GM12878 (cell line): Measurements from ENCODE around the gene DAB2. TPM values are rescaled to one million over a fixed set of nuclear protein-coding genes. Genes with fewer than 3 reads are reported as not detected.

Experiments
- ATAC-seq: fragments of 200-7000 bp; cut with Tn5 transposase; 3 replicates; pipeline ENCODE4 v1.9.1; 2020; ENCODE audit warnings: mild to moderate bottlenecking, moderate library complexity
- BruUV-seq: library from RNA; stranded (reverse); fragments of 400-500 nt; replicated peaks from 2 replicates; lab custom pipeline; 2021; lab: Mats Ljungman, UMichigan
- CTCF ChIA-PET: fragments of 300-600 bp; sonication (Branson Sonifier 250); formaldehyde crosslinking; extraction: SDS; loops from one replicate; lab custom pipeline; 2021; ENCODE audit warnings: inconsistent platforms; lab: Yijun Ruan, JAX
- POLR2A ChIA-PET: fragments of 350-600 bp; formaldehyde crosslinking; extraction: SDS; loops from one replicate; lab custom pipeline; 2021; ENCODE audit warnings: inconsistent platforms; lab: Charles Lee
- RAD21 ChIA-PET: fragments of 300-600 bp; sonication (Branson Sonifier 250); formaldehyde crosslinking; loops from one replicate; lab custom pipeline; 2023; ENCODE audit warnings: antibody characterized with exemption; ENCODE audit not compliant: unreplicated experiment; lab: Charles Lee
- SMC1A ChIA-PET: fragments of 300-600 bp; sonication (Branson Sonifier 250); formaldehyde crosslinking; loops from one replicate; lab custom pipeline; 2023; ENCODE audit not compliant: unreplicated experiment, uncharacterized antibody; lab: Charles Lee
- DNase-seq: peaks from one replicate; pipeline ENCODE4 v3.0.0-alpha.2; 2011; ENCODE audit warnings: low read depth, low spot score
- FAIRE-seq: peaks from 3 replicates; lab custom pipeline; 2011; peaks lifted over from hg19 to GRCh38; lab: Jason Lieb, UNC
- H2AFZ ChIP-seq: 2 replicates; pipeline ENCODE4 v1.6.0; 2011; ENCODE audit warnings: low read depth, low read length, control low read depth; ENCODE audit not compliant: control insufficient read depth
- H3K27ac ChIP-seq: 2 replicates; pipeline ENCODE4 v1.5.1; 2011; ENCODE audit warnings: control low read depth; ENCODE audit not compliant: control insufficient read depth, insufficient read depth
- H3K27me3 ChIP-seq, 2 experiments: replicated peaks in 1 of 2; 2 replicates each; pipeline versions ENCODE4 v1.6.0 to v1.6.1; 2011; ENCODE audit warnings: low read length in 1 of 2; ENCODE audit not compliant: control insufficient read depth in 2 of 2, insufficient read depth in 2 of 2
- H3K36me3 ChIP-seq, 2 experiments: 2 replicates each; pipeline ENCODE4 v1.5.1; 2011; ENCODE audit warnings: low read length in 1 of 2; ENCODE audit not compliant: control insufficient read depth in 2 of 2, insufficient read depth in 2 of 2
- H3K4me1 ChIP-seq: 2 replicates; pipeline ENCODE4 v1.6.1; 2011; ENCODE audit warnings: mild to moderate bottlenecking, low read length, moderate library complexity, mixed read lengths; ENCODE audit not compliant: control insufficient read depth, insufficient read depth
- H3K4me2 ChIP-seq: 2 replicates; pipeline ENCODE4 v1.6.0; 2011; ENCODE audit warnings: control low read depth; ENCODE audit not compliant: control insufficient read depth, insufficient read depth
- H3K4me3 ChIP-seq: fragments of 200-600 bp; sonication (generic); 2 replicates; pipeline ENCODE4 v1.5.1; 2016
- H3K79me2 ChIP-seq: 2 replicates; pipeline ENCODE4 v1.6.0; 2011; ENCODE audit warnings: low read length; ENCODE audit not compliant: control insufficient read depth, insufficient read depth
- H3K9ac ChIP-seq: 2 replicates; pipeline ENCODE4 v1.8.0; 2011; ENCODE audit warnings: low read length, control low read depth, mixed read lengths; ENCODE audit not compliant: control insufficient read depth, insufficient read depth
- H3K9me3 ChIP-seq: replicated peaks from 3 replicates; pipeline ENCODE4 v1.5.1; 2011; ENCODE audit warnings: mild to moderate bottlenecking, low read length; ENCODE audit not compliant: control insufficient read depth, insufficient read depth
- H4K20me1 ChIP-seq: 2 replicates; pipeline ENCODE4 v1.6.0; 2011; ENCODE audit not compliant: control insufficient read depth, insufficient read depth
- ATF3 ChIP-seq: IDR thresholded peaks from 2 replicates; pipeline ENCODE4 v1.6.1; 2011; ENCODE audit warnings: low read depth, mild to moderate bottlenecking, low read length, moderate library complexity, borderline replicate concordance; ENCODE audit errors: extremely low read depth
- BACH1 ChIP-seq: fragments of 450-650 bp; IDR thresholded peaks from 2 replicates; pipeline ENCODE4 v1.6.1; 2017; ENCODE audit warnings: mild to moderate bottlenecking, borderline replicate concordance
- CBX3 ChIP-seq: fragments of 200-600 bp; sonication (generic); IDR thresholded peaks from 2 replicates; pipeline ENCODE4 v1.6.1; 2016; ENCODE audit warnings: low read depth, borderline replicate concordance
- CREB1 ChIP-seq: IDR thresholded peaks from 2 replicates; pipeline ENCODE4 v1.6.1; 2012; ENCODE audit warnings: low read depth, mild to moderate bottlenecking, inconsistent platforms
- CREM ChIP-seq: IDR thresholded peaks from 2 replicates; pipeline ENCODE4 v1.6.1; 2014; ENCODE audit warnings: antibody characterized with exemption, low read depth
- EGR1 ChIP-seq, 2 experiments: IDR thresholded peaks; 1 replicate in 1 of 2; 2 replicates in 1 of 2; pipeline ENCODE4 v1.6.1; 2011 to 2012; ENCODE audit warnings: low read depth in 2 of 2, low read length in 2 of 2, borderline replicate concordance in 1 of 2, mild to moderate bottlenecking in 1 of 2, moderate library complexity in 1 of 2
- FOS ChIP-seq: IDR thresholded peaks from 3 replicates; pipeline ENCODE4 v1.6.1; 2011; ENCODE audit warnings: borderline replicate concordance; ENCODE audit not compliant: insufficient read length; ENCODE audit errors: extremely low read depth
- MEF2A ChIP-seq: IDR thresholded peaks from 2 replicates; pipeline ENCODE4 v1.6.1; 2011; ENCODE audit warnings: low read depth, mild to moderate bottlenecking, low read length, moderate library complexity; ENCODE audit not compliant: insufficient read depth
- MEF2B ChIP-seq: fragments of 450-650 bp; IDR thresholded peaks from 2 replicates; pipeline ENCODE4 v1.6.1; 2018; ENCODE audit warnings: mild to moderate bottlenecking, moderate library complexity; ENCODE audit not compliant: partially characterized antibody, poor library complexity, severe bottlenecking
- NBN ChIP-seq: fragments of 450-650 bp; IDR thresholded peaks from 2 replicates; pipeline ENCODE4 v1.6.1; 2016
- NFXL1 ChIP-seq: fragments of 450-650 bp; IDR thresholded peaks from 2 replicates; pipeline ENCODE4 v1.6.1; 2017; ENCODE audit warnings: antibody characterized with exemption, mild to moderate bottlenecking, borderline replicate concordance
- NRF1 ChIP-seq: conservative IDR thresholded peaks from 2 replicates; pipeline ENCODE4 v1.6.1; 2011; ENCODE audit warnings: mild to moderate bottlenecking, low read depth, low read length, improper control_type of control experiment
- RELA ChIP-seq: fragments of 450-650 bp; IDR thresholded peaks from 2 replicates; pipeline ENCODE4 v1.8.0; 2014; ENCODE audit warnings: borderline replicate concordance; ENCODE audit not compliant: partially characterized antibody
- TARDBP ChIP-seq: IDR thresholded peaks from 2 replicates; pipeline ENCODE4 v1.6.1; 2016; ENCODE audit warnings: borderline replicate concordance
- WGBS: methylation state at CpG from one replicate; pipeline ENCODE4 v1.1.6; 2016; ENCODE audit warnings: low lambda C conversion rate; ENCODE audit not compliant: insufficient replicate concordance, insufficient coverage; ENCODE audit errors: missing lambda C conversion rate; 5-methylcytosine and 5-hydroxymethylcytosine counted together
- in situ Hi-C: fragments of 300-500 bp; cut with MboI; formaldehyde crosslinking; loops from 9 replicates; pipeline ENCODE4 v1.14.3; 2018; ENCODE audit warnings: mixed read lengths
- intact Hi-C: fragments of 100-400 bp; cut with micrococcal nuclease; formaldehyde crosslinking; loops from one replicate; pipeline ENCODE4 v1.14.2; 2022; ENCODE audit not compliant: unreplicated experiment
- polyA plus RNA-seq, 11 experiments: library from polyadenylated mRNA; depleted of rRNA in 4 of 11; unstranded in 6 of 11; stranded (reverse) in 5 of 11; fragments of >200 nt; fragmentation: Nextera tagmentation in 4 of 11; fragmentation: Illumina TruSeq in 1 of 11; extraction: Ambion mirVana in 4 of 11; extraction: Trizol in 1 of 11; gene quantifications; 1 replicate in 1 of 11; 2 replicates in 10 of 11; pipeline versions ENCODE4 v1.2.1 to v1.2.3, GENCODE V29; 2011 to 2016; ENCODE audit warnings: inconsistent platforms in 2 of 11, missing spikeins in 2 of 11, low read depth in 1 of 11
- total RNA-seq, 4 experiments: library from RNA; depleted of rRNA in 3 of 4; stranded (reverse); fragments of >200 nt in 3 of 4; fragmentation: Illumina TruSeq in 1 of 4; extraction: Trizol in 1 of 4; gene quantifications; 2 replicates each; pipeline versions ENCODE4 v1.2.1 to v1.2.3, GENCODE V29; 2013 to 2021
- TF ChIP-seq, protein P1 (sequence below): fragments of 450-650 bp; IDR thresholded peaks from 2 replicates; pipeline ENCODE4 v1.6.1; 2016; ENCODE audit warnings: mild to moderate bottlenecking, moderate library complexity, borderline replicate concordance
- TF ChIP-seq, protein P2 (sequence below): fragments of 450-650 bp; IDR thresholded peaks from 2 replicates; pipeline ENCODE4 v1.6.1; 2017; ENCODE audit warnings: borderline replicate concordance
- TF ChIP-seq, protein P3 (sequence below): fragments of 450-650 bp; IDR thresholded peaks from 2 replicates; pipeline ENCODE4 v1.6.1; 2017; ENCODE audit warnings: antibody characterized with exemption, mild to moderate bottlenecking, moderate library complexity

DAB2 gene
- total and polyA plus RNA-seq, 10 of the 15 experiments (the other 5 are each of a cell fraction or from before 2014, with no cell fraction given) = 0.05 to 0.23 (median 0.11) TPM; not detected in 7

DNA sequence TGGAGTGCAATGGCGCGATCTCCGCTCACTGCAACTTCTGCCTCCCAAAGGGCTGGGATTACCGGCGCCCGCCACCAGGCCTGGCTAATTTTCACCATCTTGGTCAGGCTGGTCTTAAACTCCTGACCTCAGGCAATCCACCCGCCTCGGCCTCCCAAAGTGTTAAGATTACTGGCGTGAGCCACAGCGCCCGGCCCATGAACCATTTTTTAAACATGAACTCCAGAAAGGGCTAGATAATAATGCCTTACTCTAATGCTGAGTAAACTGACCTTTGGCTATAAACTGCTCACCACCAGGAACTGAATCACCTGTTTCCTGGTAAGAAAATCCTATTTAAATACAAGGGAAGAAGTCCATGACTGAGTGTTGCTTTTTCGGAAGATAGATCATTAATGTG is 23.2 kb upstream of the DAB2 start:
- RAD21 ChIA-PET = no interaction called here
- CTCF ChIA-PET = no interaction called here
- BruUV-seq = no TSS peak
- H3K4me3 ChIP-seq = no peak overlapping the region
- ATAC-seq (no peak), FAIRE-seq (no peak), DNase-seq (no peak)
- H3K27me3 ChIP-seq = no peaks in the 10 kb centered on the region
- in situ Hi-C loops = no loop called here
- WGBS = 85% methylated on average over 12 of the region's 12 CpGs
- H3K9ac ChIP-seq = no peak overlapping the region
- H3K9me3 ChIP-seq = no peaks in the 10 kb centered on the region
- no peaks in the 10 kb centered on the region for H3K36me3 ChIP-seq
- H3K27ac ChIP-seq = no peak overlapping the region
- H3K79me2 ChIP-seq = no peaks in the 10 kb centered on the region
- SMC1A ChIA-PET = no interaction called here
- no peak overlapping the region for H3K4me2 ChIP-seq
- POLR2A ChIA-PET = no interaction called here
- intact Hi-C loops = no loop called here
- H3K4me1 ChIP-seq = no peaks in the 10 kb centered on the region
- H4K20me1 ChIP-seq = no peaks in the 10 kb centered on the region
- H2AFZ ChIP-seq = no peak overlapping the region
- TF ChIP-seq BACH1 = no peak
- TF ChIP-seq, protein P1, sequence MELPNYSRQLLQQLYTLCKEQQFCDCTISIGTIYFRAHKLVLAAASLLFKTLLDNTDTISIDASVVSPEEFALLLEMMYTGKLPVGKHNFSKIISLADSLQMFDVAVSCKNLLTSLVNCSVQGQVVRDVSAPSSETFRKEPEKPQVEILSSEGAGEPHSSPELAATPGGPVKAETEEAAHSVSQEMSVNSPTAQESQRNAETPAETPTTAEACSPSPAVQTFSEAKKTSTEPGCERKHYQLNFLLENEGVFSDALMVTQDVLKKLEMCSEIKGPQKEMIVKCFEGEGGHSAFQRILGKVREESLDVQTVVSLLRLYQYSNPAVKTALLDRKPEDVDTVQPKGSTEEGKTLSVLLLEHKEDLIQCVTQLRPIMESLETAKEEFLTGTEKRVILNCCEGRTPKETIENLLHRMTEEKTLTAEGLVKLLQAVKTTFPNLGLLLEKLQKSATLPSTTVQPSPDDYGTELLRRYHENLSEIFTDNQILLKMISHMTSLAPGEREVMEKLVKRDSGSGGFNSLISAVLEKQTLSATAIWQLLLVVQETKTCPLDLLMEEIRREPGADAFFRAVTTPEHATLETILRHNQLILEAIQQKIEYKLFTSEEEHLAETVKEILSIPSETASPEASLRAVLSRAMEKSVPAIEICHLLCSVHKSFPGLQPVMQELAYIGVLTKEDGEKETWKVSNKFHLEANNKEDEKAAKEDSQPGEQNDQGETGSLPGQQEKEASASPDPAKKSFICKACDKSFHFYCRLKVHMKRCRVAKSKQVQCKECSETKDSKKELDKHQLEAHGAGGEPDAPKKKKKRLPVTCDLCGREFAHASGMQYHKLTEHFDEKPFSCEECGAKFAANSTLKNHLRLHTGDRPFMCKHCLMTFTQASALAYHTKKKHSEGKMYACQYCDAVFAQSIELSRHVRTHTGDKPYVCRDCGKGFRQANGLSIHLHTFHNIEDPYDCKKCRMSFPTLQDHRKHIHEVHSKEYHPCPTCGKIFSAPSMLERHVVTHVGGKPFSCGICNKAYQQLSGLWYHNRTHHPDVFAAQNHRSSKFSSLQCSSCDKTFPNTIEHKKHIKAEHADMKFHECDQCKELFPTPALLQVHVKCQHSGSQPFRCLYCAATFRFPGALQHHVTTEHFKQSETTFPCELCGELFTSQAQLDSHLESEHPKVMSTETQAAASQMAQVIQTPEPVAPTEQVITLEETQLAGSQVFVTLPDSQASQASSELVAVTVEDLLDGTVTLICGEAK = no peak
- TF ChIP-seq MEF2B = no peak
- no peak for TF ChIP-seq ATF3
- no peak for TF ChIP-seq NFXL1
- TF ChIP-seq MEF2A = no peak
- TF ChIP-seq CBX3 = no peak
- no peak for TF ChIP-seq TARDBP
- no peak for TF ChIP-seq NBN
- TF ChIP-seq NRF1 = no peak
- TF ChIP-seq, protein P2, sequence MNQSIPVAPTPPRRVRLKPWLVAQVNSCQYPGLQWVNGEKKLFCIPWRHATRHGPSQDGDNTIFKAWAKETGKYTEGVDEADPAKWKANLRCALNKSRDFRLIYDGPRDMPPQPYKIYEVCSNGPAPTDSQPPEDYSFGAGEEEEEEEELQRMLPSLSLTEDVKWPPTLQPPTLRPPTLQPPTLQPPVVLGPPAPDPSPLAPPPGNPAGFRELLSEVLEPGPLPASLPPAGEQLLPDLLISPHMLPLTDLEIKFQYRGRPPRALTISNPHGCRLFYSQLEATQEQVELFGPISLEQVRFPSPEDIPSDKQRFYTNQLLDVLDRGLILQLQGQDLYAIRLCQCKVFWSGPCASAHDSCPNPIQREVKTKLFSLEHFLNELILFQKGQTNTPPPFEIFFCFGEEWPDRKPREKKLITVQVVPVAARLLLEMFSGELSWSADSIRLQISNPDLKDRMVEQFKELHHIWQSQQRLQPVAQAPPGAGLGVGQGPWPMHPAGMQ = no peak
- TF ChIP-seq CREM = no peak
- no peak for TF ChIP-seq RELA
- TF ChIP-seq CREB1 = no peak
- TF ChIP-seq FOS = no peak
- no peak for TF ChIP-seq EGR1 (IDR thresholded peaks at IDR 0.05; ENCODE audit: borderline replicate concordance in 1 of 2, low read depth in 2 of 2, low read length in 2 of 2)
- TF ChIP-seq, protein P3, sequence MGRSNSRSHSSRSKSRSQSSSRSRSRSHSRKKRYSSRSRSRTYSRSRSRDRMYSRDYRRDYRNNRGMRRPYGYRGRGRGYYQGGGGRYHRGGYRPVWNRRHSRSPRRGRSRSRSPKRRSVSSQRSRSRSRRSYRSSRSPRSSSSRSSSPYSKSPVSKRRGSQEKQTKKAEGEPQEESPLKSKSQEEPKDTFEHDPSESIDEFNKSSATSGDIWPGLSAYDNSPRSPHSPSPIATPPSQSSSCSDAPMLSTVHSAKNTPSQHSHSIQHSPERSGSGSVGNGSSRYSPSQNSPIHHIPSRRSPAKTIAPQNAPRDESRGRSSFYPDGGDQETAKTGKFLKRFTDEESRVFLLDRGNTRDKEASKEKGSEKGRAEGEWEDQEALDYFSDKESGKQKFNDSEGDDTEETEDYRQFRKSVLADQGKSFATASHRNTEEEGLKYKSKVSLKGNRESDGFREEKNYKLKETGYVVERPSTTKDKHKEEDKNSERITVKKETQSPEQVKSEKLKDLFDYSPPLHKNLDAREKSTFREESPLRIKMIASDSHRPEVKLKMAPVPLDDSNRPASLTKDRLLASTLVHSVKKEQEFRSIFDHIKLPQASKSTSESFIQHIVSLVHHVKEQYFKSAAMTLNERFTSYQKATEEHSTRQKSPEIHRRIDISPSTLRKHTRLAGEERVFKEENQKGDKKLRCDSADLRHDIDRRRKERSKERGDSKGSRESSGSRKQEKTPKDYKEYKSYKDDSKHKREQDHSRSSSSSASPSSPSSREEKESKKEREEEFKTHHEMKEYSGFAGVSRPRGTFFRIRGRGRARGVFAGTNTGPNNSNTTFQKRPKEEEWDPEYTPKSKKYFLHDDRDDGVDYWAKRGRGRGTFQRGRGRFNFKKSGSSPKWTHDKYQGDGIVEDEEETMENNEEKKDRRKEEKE = no peak
